ENCODE results near the gene ANO2.

Gene ANO2

GRCh38 chr12:5620896-5621295 lies 324.2 kb downstream of the ANO2 start:
- no peak for DNase-seq (ENCODE audit: low read depth)

GRCh38 chr12:5619628-5620027 lies 325.4 kb downstream of the ANO2 start:
- no peak for DNase-seq (ENCODE audit: low read depth)

GRCh38 chr12:5616854-5617253 lies 328.2 kb downstream of the ANO2 start:
- DNase-seq (ENCODE audit: low read depth): no peak

- no peak for DNase-seq (ENCODE audit: low read depth)
Measured at GRCh38 chr12:5615760-5616159, 329.3 kb downstream of the ANO2 start.

- no peak for DNase-seq (ENCODE audit: low read depth)
Measured at GRCh38 chr12:5614256-5614655, 330.8 kb downstream of the ANO2 start.

- no peak for DNase-seq (ENCODE audit: low read depth)
Measured at GRCh38 chr12:5612556-5613410, 332.3 kb downstream of the ANO2 start.

GRCh38 chr12:5611162-5611561 lies 333.9 kb downstream of the ANO2 start:
- DNase-seq (ENCODE audit: low read depth): no peak

- peak; percentile 10 for DNase-seq (ENCODE audit: low read depth)
Measured at GRCh38 chr12:5599378-5599777, 345.7 kb downstream of the ANO2 start.

GRCh38 chr12:5593998-5594397 lies 351.1 kb downstream of the ANO2 start:
- no peak for DNase-seq (ENCODE audit: low read depth)

GRCh38 chr12:5593086-5593485 lies 352.0 kb downstream of the ANO2 start:
- no peak for DNase-seq (ENCODE audit: low read depth)

- no peak for DNase-seq (ENCODE audit: low read depth)
Measured at GRCh38 chr12:5592310-5592709, 352.7 kb downstream of the ANO2 start.

- DNase-seq (ENCODE audit: low read depth): no peak
Measured at GRCh38 chr12:5590316-5590715, 354.7 kb downstream of the ANO2 start.

GRCh38 chr12:5589054-5589453 lies 356.0 kb downstream of the ANO2 start:
- DNase-seq (ENCODE audit: low read depth): no peak

- DNase-seq (ENCODE audit: low read depth): no peak
Measured at GRCh38 chr12:5588591-5588990, 356.5 kb downstream of the ANO2 start.

GRCh38 chr12:5588176-5588575 lies 356.9 kb downstream of the ANO2 start:
- DNase-seq (ENCODE audit: low read depth): no peak

- DNase-seq (ENCODE audit: low read depth): no peak
Measured at GRCh38 chr12:5587711-5588121, 357.3 kb downstream of the ANO2 start.

- DNase-seq (ENCODE audit: low read depth): no peak
Measured at GRCh38 chr12:5586201-5586600, 358.9 kb downstream of the ANO2 start.

GRCh38 chr12:5585178-5585577 lies 359.9 kb downstream of the ANO2 start:
- no peak for DNase-seq (ENCODE audit: low read depth)

- DNase-seq (ENCODE audit: low read depth): no peak
Measured at GRCh38 chr12:5584412-5585175, 360.5 kb downstream of the ANO2 start.

- no peak for DNase-seq (ENCODE audit: low read depth)
Measured at GRCh38 chr12:5582541-5582940, 362.5 kb downstream of the ANO2 start.

- DNase-seq (ENCODE audit: low read depth): no peak
Measured at GRCh38 chr12:5582018-5582417, 363.0 kb downstream of the ANO2 start.

- no peak for DNase-seq (ENCODE audit: low read depth)
Measured at GRCh38 chr12:5581616-5582015, 363.4 kb downstream of the ANO2 start.

- DNase-seq (ENCODE audit: low read depth): no peak
Measured at GRCh38 chr12:5581019-5581418, 364.0 kb downstream of the ANO2 start.
